Smooth muscle cell (in vitro differentiated cells): ENCODE measurements around the gene MED29. TPM values are rescaled to one million over a fixed set of nuclear protein-coding genes. Genes with fewer than 3 reads are reported as not detected.

ENCODE experiments used
- DNase-seq: peaks from one replicate; lab custom pipeline; 2025; ENCODE audit not compliant: unreplicated experiment; lab: John Stamatoyannopoulos, UW
- H2AFZ ChIP-seq: fragments of 200-600 bp; sonication (generic); 2 replicates; pipeline ENCODE4 v1.6.0; 2016; ENCODE audit warnings: antibody characterized with exemption, low read depth, mild to moderate bottlenecking
- H3F3A ChIP-seq: fragments of 200-600 bp; sonication (generic); 2 replicates; pipeline ENCODE4 v1.6.0; 2017; ENCODE audit warnings: antibody characterized with exemption, low read depth
- H3K27ac ChIP-seq: fragments of 200-600 bp; sonication (generic); 2 replicates; pipeline ENCODE4 v1.5.1; 2016; ENCODE audit warnings: low read depth, mild to moderate bottlenecking
- H3K27me3 ChIP-seq: fragments of 200-600 bp; sonication (generic); 2 replicates; pipeline ENCODE4 v1.6.1; 2016; ENCODE audit warnings: low read depth, mild to moderate bottlenecking
- H3K36me3 ChIP-seq: fragments of 200-600 bp; sonication (generic); 2 replicates; pipeline ENCODE4 v1.5.1; 2016; ENCODE audit warnings: low read depth
- H3K4me1 ChIP-seq: fragments of 200-600 bp; sonication (generic); 2 replicates; pipeline ENCODE4 v1.5.1; 2016; ENCODE audit warnings: low read depth
- H3K4me2 ChIP-seq: fragments of 200-600 bp; sonication (generic); 2 replicates; pipeline ENCODE4 v1.6.0; 2016; ENCODE audit warnings: mild to moderate bottlenecking
- H3K4me3 ChIP-seq: fragments of 200-600 bp; sonication (generic); 2 replicates; pipeline ENCODE4 v1.5.1; 2016; ENCODE audit warnings: mild to moderate bottlenecking
- H3K79me2 ChIP-seq: fragments of 200-600 bp; sonication (generic); 2 replicates; pipeline ENCODE4 v1.6.0; 2016; ENCODE audit warnings: low read depth, mild to moderate bottlenecking
- H3K9ac ChIP-seq: fragments of 200-600 bp; sonication (generic); 2 replicates; pipeline ENCODE4 v1.6.0; 2016; ENCODE audit warnings: low read depth
- H3K9me3 ChIP-seq: fragments of 200-600 bp; sonication (generic); replicated peaks from 2 replicates; pipeline ENCODE4 v1.5.1; 2016; ENCODE audit warnings: low read depth
- H4K20me1 ChIP-seq: fragments of 200-600 bp; sonication (generic); 2 replicates; pipeline ENCODE4 v1.6.0; 2016; ENCODE audit warnings: low read depth
- CTCF ChIP-seq: fragments of 200-600 bp; sonication (generic); IDR thresholded peaks from 2 replicates; pipeline ENCODE4 v1.5.1; 2017; ENCODE audit warnings: borderline replicate concordance, mild to moderate bottlenecking, antibody characterized with exemption; ENCODE audit not compliant: insufficient read depth, poor library complexity, severe bottlenecking
- WGBS: methylation state at CpG from one replicate; pipeline ENCODE4 v1.1.7; 2016; ENCODE audit warnings: low lambda C conversion rate; 5-methylcytosine and 5-hydroxymethylcytosine counted together
- polyA plus RNA-seq: library from polyadenylated mRNA; unstranded; fragments of >200 nt; fragmentation: Nextera tagmentation; extraction: Ambion mirVana; gene quantifications from 2 replicates; pipeline ENCODE4 v1.2.1, GENCODE V29; 2016
- total RNA-seq: library from RNA; depleted of rRNA; stranded (reverse); fragments of >200 nt; gene quantifications from 2 replicates; pipeline ENCODE4 v1.2.3, GENCODE V29; 2014

The MED29 gene
- total and polyA plus RNA-seq, 2 experiments from 2014 or later = 23.0 to 37.7 TPM

GRCh38 chr19:39436350-39436716 lies 45.2 kb downstream of the MED29 start:
- 15% methylated on average over 2 of the region's 2 CpGs for WGBS
- Histone ChIP-seq H3K4me2 (peak overlapping the region; percentile 81), H3K4me3 (peak overlapping the region; percentile 98), H4K20me1 (peaks cover 24% of the 10 kb centered on the region), H3K79me2 (peaks cover 32% of the 10 kb centered on the region), H3K27me3 (no peaks in the 10 kb centered on the region), H3K9ac (peak overlapping the region; percentile 65), H3K36me3 (peaks cover 15% of the 10 kb centered on the region), H2AFZ (no peak overlapping the region), H3F3A (peaks cover 29% of the 10 kb centered on the region), H3K4me1 (peaks cover 20% of the 10 kb centered on the region), H3K9me3 (no peaks in the 10 kb centered on the region), H3K27ac (peak overlapping the region; percentile 74)
- TF ChIP-seq CTCF = no peak
- no peak for DNase-seq

- Histone ChIP-seq H2AFZ (no peak overlapping the region), H3K27ac (no peak overlapping the region), H3K9ac (no peak overlapping the region), H3K79me2 (peaks cover 23% of the 10 kb centered on the region), H3F3A (peaks cover 23% of the 10 kb centered on the region), H3K4me2 (no peak overlapping the region), H3K36me3 (peaks cover 10% of the 10 kb centered on the region), H3K4me3 (no peak overlapping the region), H4K20me1 (peaks cover 22% of the 10 kb centered on the region), H3K27me3 (no peaks in the 10 kb centered on the region), H3K9me3 (no peaks in the 10 kb centered on the region), H3K4me1 (peaks cover 20% of the 10 kb centered on the region)
- WGBS = 79% methylated on average over 9 of the region's 9 CpGs
- no peak for DNase-seq
- no peak for TF ChIP-seq CTCF
These were observed 47.2 kb downstream of the MED29 start for GRCh38 chr19:39438270-39438934.

- no peak for TF ChIP-seq CTCF
- peak overlapping the region; percentile 97 for H3K9ac ChIP-seq
- H3K4me2 ChIP-seq = peak overlapping the region; percentile 97
- peaks cover 50% of the 10 kb centered on the region for H3K79me2 ChIP-seq
- H3K27ac ChIP-seq = peak overlapping the region; percentile 88
- H2AFZ ChIP-seq = no peak overlapping the region
- peaks cover 9% of the 10 kb centered on the region for H3F3A ChIP-seq
- peaks cover 37% of the 10 kb centered on the region for H4K20me1 ChIP-seq
- WGBS = 8% methylated on average over 17 of the region's 17 CpGs
- H3K27me3 ChIP-seq = no peaks in the 10 kb centered on the region
- no peaks in the 10 kb centered on the region for H3K36me3 ChIP-seq
- peak overlapping the region; percentile 84 for H3K4me3 ChIP-seq
- peaks cover 11% of the 10 kb centered on the region for H3K4me1 ChIP-seq
- H3K9me3 ChIP-seq = no peaks in the 10 kb centered on the region
- no peak for DNase-seq
These were observed 53.5 kb downstream of the MED29 start for GRCh38 chr19:39444598-39445195.
